Measurements from ENCODE around the gene SLC35F3.

Gene SLC35F3

DNA sequence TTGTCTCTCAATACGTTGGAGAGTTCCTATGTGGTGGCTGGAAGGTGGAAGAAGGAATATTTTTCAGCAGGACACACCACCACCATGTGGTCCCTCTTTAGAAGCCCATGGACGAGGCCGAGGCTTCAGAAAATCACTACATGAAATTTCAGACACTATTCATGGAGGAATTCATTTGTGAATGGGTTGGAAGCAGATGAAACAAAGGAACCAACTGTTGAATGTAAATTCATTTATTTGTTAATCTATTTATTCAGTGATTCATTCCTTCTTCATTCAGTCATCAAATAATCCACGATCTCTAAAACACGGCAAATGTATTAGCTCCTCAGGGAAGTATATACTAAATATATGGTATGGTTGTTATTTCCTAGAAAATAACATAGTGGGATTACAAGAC is 12.2 kb downstream of the SLC35F3 start:
- H3K4me3 ChIP-seq (ENCODE audit: low read length): no peak overlapping the region
- no peak overlapping the region for H3K27ac ChIP-seq (ENCODE audit: low read length)
- H3K27me3 ChIP-seq (ENCODE audit: control insufficient read depth, insufficient read depth, low read length): no peaks in the 10 kb centered on the region
- no peaks in the 10 kb centered on the region for H3K36me3 ChIP-seq (ENCODE audit: control insufficient read depth, low read depth, low read length)
- H3K4me1 ChIP-seq (ENCODE audit: control insufficient read depth, low read depth, low read length): no peaks in the 10 kb centered on the region
- H3K9ac ChIP-seq (ENCODE audit: low read length): no peak overlapping the region
- H3K9me3 ChIP-seq (ENCODE audit: control insufficient read depth, low read depth, low read length): no peaks in the 10 kb centered on the region

DNA sequence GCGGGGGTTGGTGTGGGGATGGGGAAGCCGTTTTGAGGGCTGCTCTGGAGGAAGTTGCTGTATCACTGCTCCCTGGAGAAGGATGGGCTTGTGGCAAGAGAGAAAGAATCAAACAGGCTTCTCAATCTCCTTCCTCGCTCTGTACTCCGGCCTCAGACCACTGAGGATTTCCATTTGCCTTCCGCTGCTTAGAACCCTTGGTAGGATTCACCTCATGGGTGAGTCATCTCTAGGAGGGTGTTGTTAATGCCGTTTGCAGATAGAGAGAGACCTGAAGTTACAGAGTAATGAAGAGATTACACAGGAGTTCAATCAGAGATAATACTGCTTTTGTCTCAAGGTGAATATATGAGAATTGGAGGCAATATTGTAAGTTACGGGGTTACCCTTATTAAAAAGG is 15.3 kb downstream of the SLC35F3 start:
- Histone ChIP-seq H3K4me1 (ENCODE audit: control insufficient read depth, low read depth, low read length) (no peaks in the 10 kb centered on the region), H3K9me3 (ENCODE audit: control insufficient read depth, low read depth, low read length) (no peaks in the 10 kb centered on the region)

DNA sequence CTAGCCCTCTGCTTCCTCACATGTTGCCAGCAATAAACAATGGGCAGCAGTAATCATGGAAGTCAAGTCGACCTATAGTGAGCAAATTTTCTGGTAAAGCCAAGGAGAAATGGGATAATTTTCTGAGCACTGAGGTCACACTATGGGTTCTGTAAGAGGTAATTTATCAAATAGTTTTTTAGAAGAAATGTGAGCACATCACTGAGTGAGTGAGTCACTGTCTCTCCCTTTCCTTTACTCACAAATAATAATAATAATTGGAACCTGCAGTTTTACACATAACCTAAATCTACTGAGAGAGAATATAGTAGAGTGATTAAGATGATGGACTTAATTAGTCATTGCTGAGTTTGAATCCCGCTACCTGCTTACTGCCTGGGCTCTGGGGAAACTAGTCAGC is 23.6 kb downstream of the SLC35F3 start:
- Histone ChIP-seq H3K27me3 (ENCODE audit: control insufficient read depth, insufficient read depth, low read length) (no peaks in the 10 kb centered on the region), H3K36me3 (ENCODE audit: control insufficient read depth, low read depth, low read length) (no peaks in the 10 kb centered on the region), H3K4me3 (ENCODE audit: low read length) (no peak overlapping the region), H3K9me3 (ENCODE audit: control insufficient read depth, low read depth, low read length) (no peaks in the 10 kb centered on the region), H3K9ac (ENCODE audit: low read length) (no peak overlapping the region), H3K4me1 (ENCODE audit: control insufficient read depth, low read depth, low read length) (no peaks in the 10 kb centered on the region), H3K27ac (ENCODE audit: low read length) (no peak overlapping the region)

More for the DNA sequence above, 15.3 kb downstream of the SLC35F3 start:
- H3K9ac ChIP-seq (ENCODE audit: low read length): no peak overlapping the region
- H3K36me3 ChIP-seq (ENCODE audit: control insufficient read depth, low read depth, low read length): no peaks in the 10 kb centered on the region
- H3K27me3 ChIP-seq (ENCODE audit: control insufficient read depth, insufficient read depth, low read length): no peaks in the 10 kb centered on the region
- H3K4me3 ChIP-seq (ENCODE audit: low read length): no peak overlapping the region
- H3K27ac ChIP-seq (ENCODE audit: low read length): no peak overlapping the region

DNA sequence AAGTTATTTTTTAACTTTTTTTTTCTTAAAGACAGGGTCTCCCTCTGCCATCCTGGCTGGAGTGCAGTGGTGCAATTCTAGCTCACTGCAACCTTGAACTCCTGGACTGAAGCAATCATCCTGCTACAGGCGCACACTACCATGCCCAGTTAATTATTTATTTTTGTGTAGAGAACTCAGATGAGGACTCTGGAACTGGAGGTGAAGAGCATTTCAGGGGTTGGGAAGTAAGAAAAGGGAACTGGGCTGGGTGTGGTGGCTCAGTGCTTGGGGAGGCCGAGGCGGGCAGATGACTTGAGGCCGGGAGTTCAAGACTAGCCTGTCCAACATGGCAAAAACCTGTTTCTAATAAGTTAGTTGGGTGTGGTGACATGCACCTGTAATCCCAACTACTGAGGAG is 28.9 kb downstream of the SLC35F3 start:
- no peak overlapping the region for H3K27ac ChIP-seq (ENCODE audit: low read length)
- no peaks in the 10 kb centered on the region for H3K4me1 ChIP-seq (ENCODE audit: control insufficient read depth, low read depth, low read length)
- no peak overlapping the region for H3K9ac ChIP-seq (ENCODE audit: low read length)
- no peak overlapping the region for H3K4me3 ChIP-seq (ENCODE audit: low read length)
- H3K36me3 ChIP-seq (ENCODE audit: control insufficient read depth, low read depth, low read length): no peaks in the 10 kb centered on the region
- no peaks in the 10 kb centered on the region for H3K9me3 ChIP-seq (ENCODE audit: control insufficient read depth, low read depth, low read length)
- no peaks in the 10 kb centered on the region for H3K27me3 ChIP-seq (ENCODE audit: control insufficient read depth, insufficient read depth, low read length)

DNA sequence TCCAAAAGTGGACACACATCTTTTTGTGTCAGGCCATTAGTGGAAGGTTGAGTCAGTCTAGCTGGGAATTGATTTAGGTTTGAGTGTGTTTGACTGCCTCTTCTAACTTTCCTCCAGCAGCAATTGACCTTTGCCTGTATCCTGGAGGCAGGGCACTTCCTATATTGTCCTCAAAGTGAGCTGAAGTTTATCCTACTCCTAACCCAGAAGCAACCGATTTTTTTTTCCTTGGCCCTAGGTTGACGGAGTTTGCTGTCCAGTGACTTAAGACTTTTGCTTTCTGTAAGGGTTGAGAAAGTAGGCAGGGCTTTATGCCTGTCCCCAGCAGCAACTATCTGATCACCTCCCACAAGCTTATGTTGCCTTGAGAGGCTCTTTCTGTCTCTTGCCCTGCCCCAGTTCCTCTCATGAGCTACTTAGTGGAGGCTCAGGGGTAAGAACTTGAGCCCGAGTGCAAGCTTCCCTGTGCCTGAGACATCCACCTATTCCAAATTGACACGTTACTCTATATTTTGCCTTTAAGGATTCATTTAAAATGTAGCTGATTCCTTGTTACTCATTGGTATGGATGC is 30.9 kb downstream of the SLC35F3 start:
- H3K9ac ChIP-seq (ENCODE audit: low read length): no peak overlapping the region
- H3K4me1 ChIP-seq (ENCODE audit: control insufficient read depth, low read depth, low read length): no peaks in the 10 kb centered on the region
- no peaks in the 10 kb centered on the region for H3K9me3 ChIP-seq (ENCODE audit: control insufficient read depth, low read depth, low read length)
- H3K36me3 ChIP-seq (ENCODE audit: control insufficient read depth, low read depth, low read length): no peaks in the 10 kb centered on the region
- no peaks in the 10 kb centered on the region for H3K27me3 ChIP-seq (ENCODE audit: control insufficient read depth, insufficient read depth, low read length)
- H3K4me3 ChIP-seq (ENCODE audit: low read length): no peak overlapping the region
- no peak overlapping the region for H3K27ac ChIP-seq (ENCODE audit: low read length)

DNA sequence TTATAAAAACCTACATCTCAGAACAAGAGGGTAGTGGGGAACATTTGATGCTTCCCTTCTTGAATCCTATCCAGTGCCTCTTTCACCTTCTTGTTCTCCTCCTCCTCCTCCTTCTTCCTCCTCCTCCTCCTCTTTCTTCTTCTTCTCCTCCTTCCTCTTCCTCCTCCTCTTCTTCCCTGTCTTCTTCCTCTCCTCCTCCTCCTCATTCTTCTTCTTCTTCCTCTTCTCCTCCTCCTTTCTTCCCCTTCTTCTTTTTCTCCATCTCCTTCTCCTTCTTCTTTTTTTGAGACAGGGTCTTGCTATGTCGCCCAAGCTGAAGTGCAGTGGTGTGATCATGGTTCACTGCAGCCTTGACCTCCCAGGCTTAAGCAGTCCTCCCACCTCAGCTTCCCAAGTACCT is 31.9 kb downstream of the SLC35F3 start:
- Histone ChIP-seq H3K27me3 (ENCODE audit: control insufficient read depth, insufficient read depth, low read length) (no peaks in the 10 kb centered on the region), H3K4me3 (ENCODE audit: low read length) (no peak overlapping the region), H3K36me3 (ENCODE audit: control insufficient read depth, low read depth, low read length) (no peaks in the 10 kb centered on the region), H3K9me3 (ENCODE audit: control insufficient read depth, low read depth, low read length) (no peaks in the 10 kb centered on the region), H3K4me1 (ENCODE audit: control insufficient read depth, low read depth, low read length) (no peaks in the 10 kb centered on the region), H3K9ac (ENCODE audit: low read length) (no peak overlapping the region), H3K27ac (ENCODE audit: low read length) (no peak overlapping the region)

DNA sequence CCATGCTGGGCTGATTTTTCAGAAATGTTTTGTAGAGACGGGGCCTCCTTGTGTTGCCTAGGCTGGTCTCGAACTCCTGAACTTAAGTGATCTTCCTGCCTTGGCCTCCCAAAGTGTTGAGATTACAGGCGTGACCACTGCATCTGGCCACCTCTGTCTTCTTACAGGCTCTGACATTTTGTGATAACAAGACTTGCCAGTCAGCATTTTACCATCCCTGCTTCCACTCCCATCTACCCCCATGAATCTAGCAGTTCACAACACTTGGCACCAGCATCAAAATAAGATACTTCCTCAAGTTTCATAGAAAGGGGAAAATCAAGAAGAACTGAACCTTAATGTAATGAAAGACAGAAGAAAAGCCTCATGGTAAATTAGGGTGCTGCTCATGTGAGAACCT is 32.4 kb downstream of the SLC35F3 start:
- Histone ChIP-seq H3K27me3 (ENCODE audit: control insufficient read depth, insufficient read depth, low read length) (no peaks in the 10 kb centered on the region), H3K27ac (ENCODE audit: low read length) (no peak overlapping the region), H3K4me1 (ENCODE audit: control insufficient read depth, low read depth, low read length) (no peaks in the 10 kb centered on the region), H3K36me3 (ENCODE audit: control insufficient read depth, low read depth, low read length) (no peaks in the 10 kb centered on the region), H3K9ac (ENCODE audit: low read length) (no peak overlapping the region), H3K9me3 (ENCODE audit: control insufficient read depth, low read depth, low read length) (no peaks in the 10 kb centered on the region), H3K4me3 (ENCODE audit: low read length) (no peak overlapping the region)

DNA sequence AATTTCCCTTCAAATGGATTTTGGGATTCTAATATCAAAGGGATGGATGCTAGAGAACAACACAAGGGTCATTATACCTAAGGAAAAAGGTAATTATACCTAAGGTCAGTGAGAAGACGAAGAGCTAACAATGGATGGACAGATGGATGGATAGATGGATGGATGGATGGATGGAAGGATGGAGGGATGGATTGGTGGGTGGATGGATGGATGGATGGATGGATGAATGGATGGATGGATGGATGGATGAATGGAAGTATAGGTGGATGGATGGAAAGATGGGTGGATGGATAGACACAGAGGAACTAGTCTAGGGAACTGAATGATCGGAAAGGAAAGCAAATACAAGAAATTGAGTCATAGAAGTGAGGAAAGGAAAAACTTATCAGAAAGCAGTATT is 34.0 kb downstream of the SLC35F3 start:
- no peaks in the 10 kb centered on the region for H3K9me3 ChIP-seq (ENCODE audit: control insufficient read depth, low read depth, low read length)
- no peak overlapping the region for H3K9ac ChIP-seq (ENCODE audit: low read length)
- no peaks in the 10 kb centered on the region for H3K27me3 ChIP-seq (ENCODE audit: control insufficient read depth, insufficient read depth, low read length)
- no peak overlapping the region for H3K27ac ChIP-seq (ENCODE audit: low read length)
- no peaks in the 10 kb centered on the region for H3K36me3 ChIP-seq (ENCODE audit: control insufficient read depth, low read depth, low read length)
- H3K4me1 ChIP-seq (ENCODE audit: control insufficient read depth, low read depth, low read length): no peaks in the 10 kb centered on the region
- no peak overlapping the region for H3K4me3 ChIP-seq (ENCODE audit: low read length)

DNA sequence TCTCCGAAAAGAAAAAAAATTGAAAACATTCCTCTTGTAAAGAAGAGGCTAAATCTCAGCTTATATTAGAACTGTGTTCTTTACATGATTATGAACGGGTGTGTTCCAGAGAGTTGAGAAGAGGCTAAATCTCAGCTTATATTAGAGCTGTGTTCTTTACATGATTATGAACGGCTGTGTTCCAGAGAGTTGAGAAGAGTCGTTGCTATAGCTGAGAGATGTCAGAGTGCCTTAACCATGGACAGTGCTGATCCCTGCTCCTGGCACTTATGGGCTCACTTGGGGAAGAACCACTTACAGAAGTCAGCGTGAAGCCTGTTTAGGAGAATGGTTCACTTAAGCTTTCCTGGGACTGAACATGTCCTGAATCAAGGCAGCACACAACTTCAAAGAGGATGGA is 35.0 kb downstream of the SLC35F3 start:
- Histone ChIP-seq H3K4me1 (ENCODE audit: control insufficient read depth, low read depth, low read length) (no peaks in the 10 kb centered on the region), H3K9ac (ENCODE audit: low read length) (no peak overlapping the region), H3K27ac (ENCODE audit: low read length) (no peak overlapping the region), H3K36me3 (ENCODE audit: control insufficient read depth, low read depth, low read length) (no peaks in the 10 kb centered on the region), H3K27me3 (ENCODE audit: control insufficient read depth, insufficient read depth, low read length) (no peaks in the 10 kb centered on the region), H3K4me3 (ENCODE audit: low read length) (no peak overlapping the region), H3K9me3 (ENCODE audit: control insufficient read depth, low read depth, low read length) (no peaks in the 10 kb centered on the region)

DNA sequence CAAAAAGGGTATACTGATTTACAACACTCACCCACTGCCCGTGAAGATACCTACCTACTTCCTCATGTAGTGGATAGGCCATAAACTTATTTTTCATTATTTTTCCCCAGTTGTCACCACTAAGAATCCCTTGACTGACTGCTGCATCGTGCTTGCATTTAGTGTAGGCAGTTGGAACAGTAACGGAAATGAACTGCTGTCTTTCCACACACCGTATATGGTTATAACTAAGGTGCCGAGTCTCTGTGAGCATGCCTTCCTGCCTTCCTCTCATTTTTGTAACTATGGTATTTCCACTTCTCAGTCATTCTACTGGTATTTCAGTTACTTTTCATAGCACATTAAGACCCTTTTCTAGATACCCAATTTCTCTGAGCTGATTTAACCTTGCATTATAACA is 36.4 kb downstream of the SLC35F3 start:
- Histone ChIP-seq H3K9me3 (ENCODE audit: control insufficient read depth, low read depth, low read length) (no peaks in the 10 kb centered on the region), H3K9ac (ENCODE audit: low read length) (no peak overlapping the region), H3K4me3 (ENCODE audit: low read length) (no peak overlapping the region), H3K36me3 (ENCODE audit: control insufficient read depth, low read depth, low read length) (no peaks in the 10 kb centered on the region), H3K27me3 (ENCODE audit: control insufficient read depth, insufficient read depth, low read length) (no peaks in the 10 kb centered on the region), H3K27ac (ENCODE audit: low read length) (no peak overlapping the region), H3K4me1 (ENCODE audit: control insufficient read depth, low read depth, low read length) (peaks cover 10% of the 10 kb centered on the region)

DNA sequence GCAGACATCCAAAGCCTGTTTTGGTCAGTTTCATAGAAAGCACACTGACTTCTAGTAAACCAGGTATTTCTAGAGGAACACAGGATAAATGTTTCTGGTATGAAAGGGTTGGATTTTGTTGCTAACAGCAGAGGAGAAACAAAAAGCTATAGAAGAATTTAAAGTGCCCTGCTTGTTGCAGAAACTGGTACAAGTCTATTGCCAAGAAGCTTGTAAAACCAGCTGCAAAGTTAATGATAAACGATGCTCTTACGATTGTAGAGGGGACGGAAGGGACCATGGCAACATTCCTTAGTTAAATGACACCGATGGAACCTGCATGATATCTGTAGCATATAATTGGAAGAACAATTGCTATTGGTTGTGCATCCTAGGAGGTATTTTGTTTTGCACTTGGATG is 40.1 kb downstream of the SLC35F3 start:
- Histone ChIP-seq H3K4me1 (ENCODE audit: control insufficient read depth, low read depth, low read length) (peaks cover 10% of the 10 kb centered on the region), H3K27me3 (ENCODE audit: control insufficient read depth, insufficient read depth, low read length) (no peaks in the 10 kb centered on the region), H3K27ac (ENCODE audit: low read length) (no peak overlapping the region), H3K4me3 (ENCODE audit: low read length) (no peak overlapping the region), H3K9me3 (ENCODE audit: control insufficient read depth, low read depth, low read length) (no peaks in the 10 kb centered on the region), H3K36me3 (ENCODE audit: control insufficient read depth, low read depth, low read length) (no peaks in the 10 kb centered on the region), H3K9ac (ENCODE audit: low read length) (no peak overlapping the region)

DNA sequence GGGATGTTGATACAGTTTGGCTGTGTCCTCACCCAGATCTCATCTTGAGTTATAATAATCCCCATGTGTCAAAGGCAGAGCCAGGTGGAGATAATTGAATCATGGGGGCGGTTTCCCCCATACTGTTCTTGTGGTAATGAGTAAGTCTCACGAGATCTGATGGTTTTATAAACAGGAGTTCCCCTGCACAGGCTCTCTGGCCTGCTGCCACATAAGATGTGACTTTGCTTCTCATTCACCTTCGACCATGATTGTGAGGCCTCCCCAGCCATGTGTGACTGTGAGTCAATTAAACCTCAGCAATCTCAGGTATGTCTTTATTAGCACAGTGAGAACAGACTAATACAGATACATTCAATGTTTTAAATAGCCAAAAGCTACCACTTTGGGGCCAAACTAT is 41.1 kb downstream of the SLC35F3 start:
- H3K9ac ChIP-seq (ENCODE audit: low read length): no peak overlapping the region
- no peak overlapping the region for H3K4me3 ChIP-seq (ENCODE audit: low read length)
- peaks cover 10% of the 10 kb centered on the region for H3K4me1 ChIP-seq (ENCODE audit: control insufficient read depth, low read depth, low read length)
- H3K36me3 ChIP-seq (ENCODE audit: control insufficient read depth, low read depth, low read length): no peaks in the 10 kb centered on the region
- H3K27ac ChIP-seq (ENCODE audit: low read length): no peak overlapping the region
- no peaks in the 10 kb centered on the region for H3K9me3 ChIP-seq (ENCODE audit: control insufficient read depth, low read depth, low read length)
- no peaks in the 10 kb centered on the region for H3K27me3 ChIP-seq (ENCODE audit: control insufficient read depth, insufficient read depth, low read length)
